GM19193 (cell line): Measurements from ENCODE around the gene TRIM40.

ENCODE experiments used
- POLR2A ChIP-seq: IDR thresholded peaks from 4 replicates; pipeline ENCODE4 v1.6.1; 2011; ENCODE audit not compliant: insufficient read depth, insufficient read length; ENCODE audit errors: extremely low read depth

The TRIM40 gene

DNA sequence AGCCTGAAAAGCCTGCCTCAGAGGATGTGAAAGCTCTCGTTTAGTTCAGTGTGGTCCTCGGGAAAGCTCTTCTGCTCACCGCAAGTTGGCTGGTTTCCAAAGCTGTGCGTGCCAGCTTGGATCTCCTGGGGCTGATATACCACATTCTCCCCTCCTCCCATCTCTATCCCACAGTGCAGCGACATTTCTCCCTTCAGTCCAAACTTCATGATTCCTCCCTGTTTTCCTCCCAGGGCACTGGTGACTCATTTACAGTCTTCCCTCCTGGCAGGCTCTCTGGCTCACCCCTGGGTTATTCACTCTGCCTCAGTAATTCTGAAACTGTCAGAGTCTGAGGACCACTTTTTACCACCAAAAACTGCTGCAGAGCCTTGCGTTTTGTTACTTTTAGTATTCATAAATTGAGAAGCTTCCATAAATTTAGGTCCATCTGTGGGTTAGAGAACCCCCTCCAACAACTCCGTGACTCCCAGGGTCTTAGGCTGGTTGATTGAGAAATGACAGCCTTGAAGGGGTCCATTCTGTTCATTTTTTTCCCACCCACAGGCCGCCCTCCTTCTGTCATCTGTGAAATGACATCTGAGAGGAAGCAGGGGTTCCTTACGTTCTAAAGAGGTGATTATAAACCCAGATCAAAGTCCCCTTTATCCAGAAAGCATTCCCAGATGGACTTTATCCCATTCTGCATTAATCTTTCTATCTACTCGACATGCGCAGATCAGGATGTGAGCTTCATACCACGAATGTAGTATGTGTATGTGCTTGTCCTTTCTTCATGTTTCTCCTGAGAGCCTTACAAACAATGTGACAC lies 19.0 kb downstream of the TRIM40 start:
- no peak for TF ChIP-seq POLR2A

GRCh38 chr6:30155520-30156261 lies 19.8 kb downstream of the TRIM40 start:
- TF ChIP-seq POLR2A, result no peak

GRCh38 chr6:30156262-30156599 lies 20.3 kb downstream of the TRIM40 start:
- no peak for TF ChIP-seq POLR2A

GRCh38 chr6:30156774-30157173 lies 20.8 kb downstream of the TRIM40 start:
- no peak for TF ChIP-seq POLR2A

DNA sequence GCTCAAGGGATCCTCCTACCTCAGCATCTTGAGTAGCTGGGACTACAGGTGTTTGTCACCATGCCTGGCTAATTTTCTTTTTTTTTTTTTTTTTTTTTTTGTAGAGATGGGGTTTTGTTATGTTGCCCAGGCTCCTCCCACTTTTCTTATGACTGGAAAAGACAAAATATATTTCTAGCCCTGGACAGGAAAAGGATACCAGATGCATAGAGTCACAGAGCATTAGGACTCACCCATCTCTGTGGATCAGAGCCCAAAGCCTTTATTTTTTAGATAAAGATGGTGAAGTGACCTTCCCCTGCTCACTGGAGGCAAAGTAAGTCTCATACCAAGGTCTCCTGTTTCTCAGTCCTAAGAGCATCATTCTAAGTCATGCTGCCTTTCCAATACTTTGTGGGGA lies 21.6 kb downstream of the TRIM40 start:
- no peak for TF ChIP-seq POLR2A

GRCh38 chr6:30157999-30158398 lies 22.1 kb downstream of the TRIM40 start:
- TF ChIP-seq POLR2A, result no peak

- no peak for TF ChIP-seq POLR2A
Measured at GRCh38 chr6:30158475-30159040, 22.6 kb downstream of the TRIM40 start.

GRCh38 chr6:30160008-30160784 lies 24.3 kb downstream of the TRIM40 start:
- no peak for TF ChIP-seq POLR2A

DNA sequence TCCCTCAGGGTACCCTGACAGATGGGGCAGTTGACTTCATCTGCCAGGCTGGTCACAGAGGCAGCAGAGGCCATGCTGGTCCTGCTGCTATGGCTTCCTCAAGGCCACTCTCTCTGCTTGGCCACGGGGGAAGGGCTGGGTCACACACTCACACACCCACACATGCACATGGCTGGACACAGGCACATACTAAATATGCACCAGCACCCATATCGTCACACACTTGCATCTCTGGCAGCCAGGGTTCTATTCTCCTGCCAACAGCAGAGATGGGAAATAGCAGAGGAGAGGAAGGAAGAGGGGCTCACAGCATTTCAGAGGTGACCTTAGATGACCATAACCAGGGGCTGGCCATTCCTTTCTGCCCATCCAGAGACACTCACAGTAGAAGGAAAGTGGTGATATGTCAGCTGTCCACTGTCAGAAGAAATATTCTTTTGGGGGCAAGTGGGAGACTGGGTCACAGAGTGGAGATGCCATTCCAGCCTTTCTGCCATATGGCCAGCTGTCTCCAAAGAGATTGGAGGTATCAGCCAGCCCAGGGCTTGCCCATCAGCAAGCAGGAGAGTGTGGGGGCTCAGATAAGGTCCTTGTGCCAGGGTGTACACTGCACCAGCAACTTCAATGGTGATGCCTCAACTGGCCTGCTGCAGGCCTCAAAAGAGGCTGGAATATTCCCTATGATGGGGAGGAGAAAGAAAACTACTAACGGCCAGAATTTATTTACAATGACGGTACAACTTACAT lies 25.0 kb downstream of the TRIM40 start, which contains the start of gene TRIM10:
Gene TRIM10 (minus strand): TSS at position 427 of the 747 bp plus-strand sequence. CDS start 353 bp downstream, at position 74.
- no peak for TF ChIP-seq POLR2A

- TF ChIP-seq POLR2A, result no peak
Measured at GRCh38 chr6:30162265-30163089, 26.5 kb downstream of the TRIM40 start.

DNA sequence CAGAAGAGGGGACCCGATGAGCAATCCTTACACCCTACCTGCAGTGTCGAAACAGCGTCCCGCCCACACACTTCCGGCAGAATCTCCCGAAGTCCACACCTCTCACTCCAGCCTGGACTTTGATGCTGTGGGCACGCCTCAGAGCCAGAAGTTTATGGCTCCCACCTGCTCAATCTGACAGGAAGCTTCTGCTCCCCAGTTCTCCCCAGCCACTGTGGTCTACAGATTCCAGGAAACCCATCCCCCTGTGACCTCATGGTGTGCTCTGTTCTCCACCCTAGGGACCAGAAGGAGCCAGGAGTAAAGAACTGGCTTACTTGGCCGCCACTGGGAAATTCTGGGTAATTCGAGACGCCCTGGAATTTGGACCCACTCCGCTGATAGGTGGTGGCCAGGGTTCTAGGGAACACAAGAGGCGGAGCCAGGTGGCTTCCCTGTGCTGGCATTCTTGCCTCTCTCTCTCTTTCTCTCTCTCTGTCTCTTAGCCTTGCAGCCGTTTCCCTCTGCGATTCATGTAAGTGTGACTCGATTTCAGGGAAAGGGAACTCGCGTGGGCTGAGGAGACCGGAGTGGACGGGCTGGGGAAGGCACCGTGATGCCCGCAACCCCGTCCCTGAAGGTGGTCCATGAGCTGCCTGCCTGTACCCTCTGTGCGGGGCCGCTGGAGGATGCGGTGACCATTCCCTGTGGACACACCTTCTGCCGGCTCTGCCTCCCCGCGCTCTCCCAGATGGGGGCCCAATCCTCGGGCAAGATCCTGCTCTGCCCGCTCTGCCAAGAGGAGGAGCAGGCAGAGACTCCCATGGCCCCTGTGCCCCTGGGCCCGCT lies 27.4 kb downstream of the TRIM40 start, which contains the start of gene TRIM15:
Gene TRIM15 (plus strand): TSS at position 457 of the 828 bp plus-strand sequence. CDS start 139 bp downstream, at position 596.
- no peak for TF ChIP-seq POLR2A

GRCh38 chr6:30163918-30164654 lies 28.1 kb downstream of the TRIM40 start:
- TF ChIP-seq POLR2A, result no peak
